K562 (cell line): ENCODE measurements around the gene TM7SF2.

ENCODE experiments used
- BCL6 ChIP-seq: fragments of 250-450 bp; sonication (Bioruptor Pico); IDR thresholded peaks from 2 replicates; pipeline ENCODE4 v1.4.0; 2020
- DDX20 ChIP-seq: fragments of 450-650 bp; IDR thresholded peaks from 2 replicates; pipeline ENCODE4 v1.6.1; 2016; ENCODE audit warnings: missing genetic modification characterization, low read depth, mild to moderate bottlenecking, missing compliant biosample characterization, moderate library complexity
- MTF1 ChIP-seq: fragments of 250-450 bp; sonication (Bioruptor Pico); IDR thresholded peaks from 2 replicates; pipeline ENCODE4 v1.9.0; 2021; ENCODE audit warnings: moderate library complexity, mild to moderate bottlenecking, inconsistent platforms, borderline replicate concordance
- NCOA6 ChIP-seq: fragments of 450-650 bp; IDR thresholded peaks from 2 replicates; pipeline ENCODE4 v1.6.1; 2017; ENCODE audit warnings: mild to moderate bottlenecking
- POLR2G ChIP-seq: fragments of 200-400 bp; formaldehyde crosslinking; IDR thresholded peaks from 2 replicates; pipeline ENCODE4 v1.6.1; 2017; ENCODE audit warnings: low read depth, mild to moderate bottlenecking, antibody characterized with exemption, low read length, moderate library complexity

GRCh38 chr11:65135633-65136145, 24.0 kb downstream of the TM7SF2 start:
- TF ChIP-seq MTF1 = no peak
- no peak for TF ChIP-seq NCOA6
- no peak for TF ChIP-seq BCL6
- TF ChIP-seq POLR2G = no peak
- TF ChIP-seq DDX20 = no peak
